WTC11 (cell line): ENCODE results near the gene NPSR1. TPM values are rescaled to one million over a fixed set of nuclear protein-coding genes. Genes with fewer than 3 reads are reported as not detected.

ENCODE experiments used
- ATAC-seq: fragments of 200-7000 bp; cut with Tn5 transposase; 2 replicates; pipeline ENCODE4 v1.10.0; 2021; ENCODE audit warnings: mild to moderate bottlenecking, moderate library complexity
- CTCF ChIA-PET: fragments of 300-600 bp; sonication (Branson Sonifier 250); formaldehyde crosslinking; loops from one replicate; lab custom pipeline; 2021; ENCODE audit warnings: antibody characterized with exemption; lab: Charles Lee
- POLR2A ChIA-PET: fragments of 350-600 bp; sonication (Branson Sonifier 250); formaldehyde crosslinking; loops from one replicate; lab custom pipeline; 2021; ENCODE audit warnings: antibody characterized with exemption; lab: Charles Lee
- DNase-seq: peaks from one replicate; pipeline ENCODE4 v3.0.0; 2021; ENCODE audit warnings: low spot score
- H3K27ac Mint-ChIP-seq: 2 replicates; pipeline ENCODE4 v1.8.0; 2021; ENCODE audit warnings: mixed read lengths
- H3K27me3 Mint-ChIP-seq: 2 replicates; pipeline ENCODE4 v1.8.0; 2021; ENCODE audit warnings: low read depth, mild to moderate bottlenecking, moderate library complexity, mixed read lengths
- H3K36me3 Mint-ChIP-seq: 2 replicates; pipeline ENCODE4 v1.8.0; 2021; ENCODE audit warnings: mixed read lengths
- H3K4me1 Mint-ChIP-seq: 2 replicates; pipeline ENCODE4 v1.8.0; 2022; ENCODE audit warnings: mixed read lengths
- H3K4me3 Mint-ChIP-seq: 2 replicates; pipeline ENCODE4 v1.8.0; 2021; ENCODE audit warnings: mild to moderate bottlenecking, moderate library complexity, mixed read lengths
- H3K9me3 Mint-ChIP-seq: 2 replicates; pipeline ENCODE4 v1.8.0; 2021; ENCODE audit warnings: mixed read lengths
- CREB1 ChIP-seq: sonication (generic); formaldehyde crosslinking; IDR thresholded peaks from 2 replicates; pipeline ENCODE4 v1.8.0; 2023; ENCODE audit warnings: mild to moderate bottlenecking, missing genetic modification reagents
- FOXJ3 ChIP-seq: sonication (generic); formaldehyde crosslinking; IDR thresholded peaks from 2 replicates; pipeline ENCODE4 v1.9.0; 2021; ENCODE audit warnings: missing genetic modification reagents, mild to moderate bottlenecking, borderline replicate concordance
- FOXK1 ChIP-seq: sonication (generic); formaldehyde crosslinking; IDR thresholded peaks from 2 replicates; pipeline ENCODE4 v1.8.0; 2022; ENCODE audit warnings: mild to moderate bottlenecking, moderate library complexity, missing genetic modification reagents
- GRHL2 ChIP-seq: fragments of 250-450 bp; sonication (Bioruptor Pico); IDR thresholded peaks from 2 replicates; pipeline ENCODE4 v1.8.0; 2022; ENCODE audit warnings: mild to moderate bottlenecking, moderate library complexity; ENCODE audit not compliant: insufficient replicate concordance, severe bottlenecking
- HMGA2 ChIP-seq: fragments of 250-450 bp; sonication (Bioruptor Pico); IDR thresholded peaks from 2 replicates; pipeline ENCODE4 v1.4.0; 2021; ENCODE audit warnings: mild to moderate bottlenecking, moderate library complexity
- IRF2 ChIP-seq: sonication (generic); formaldehyde crosslinking; IDR thresholded peaks from 2 replicates; pipeline ENCODE4 v1.8.0; 2022; ENCODE audit warnings: low read depth, missing genetic modification reagents, borderline replicate concordance
- JAZF1 ChIP-seq: fragments of 250-450 bp; sonication (Bioruptor Pico); IDR thresholded peaks from 2 replicates; pipeline ENCODE4 v1.9.0; 2021; ENCODE audit warnings: moderate library complexity, mild to moderate bottlenecking, inconsistent platforms
- NFE2L1 ChIP-seq: sonication (generic); formaldehyde crosslinking; IDR thresholded peaks from 2 replicates; pipeline ENCODE4 v1.8.1; 2023; ENCODE audit warnings: missing genetic modification reagents
- NFYB ChIP-seq: sonication (generic); formaldehyde crosslinking; conservative IDR thresholded peaks from 2 replicates; pipeline ENCODE4 v1.8.0; 2022; ENCODE audit warnings: low read depth, missing genetic modification reagents
- NR1H2 ChIP-seq: sonication (generic); formaldehyde crosslinking; IDR thresholded peaks from 2 replicates; pipeline ENCODE4 v1.9.0; 2021; ENCODE audit warnings: mild to moderate bottlenecking, moderate library complexity, missing genetic modification reagents
- OVOL2 ChIP-seq: fragments of 250-450 bp; sonication (Bioruptor Pico); IDR thresholded peaks from 2 replicates; pipeline ENCODE4 v1.9.0; 2021; ENCODE audit warnings: mild to moderate bottlenecking, borderline replicate concordance
- SMAD3 ChIP-seq: sonication (generic); formaldehyde crosslinking; IDR thresholded peaks from 2 replicates; pipeline ENCODE4 v1.8.0; 2022; ENCODE audit warnings: missing genetic modification reagents, mild to moderate bottlenecking, borderline replicate concordance
- ZNF416 ChIP-seq: fragments of 250-450 bp; sonication (Bioruptor Pico); IDR thresholded peaks from 2 replicates; pipeline ENCODE4 v1.9.0; 2021; ENCODE audit warnings: mild to moderate bottlenecking, inconsistent platforms
- total RNA-seq: library from RNA; stranded (reverse); gene quantifications from 3 replicates; pipeline ENCODE4 v1.2.3, GENCODE V29; 2021
- TF ChIP-seq, protein P1 (sequence below): sonication (generic); formaldehyde crosslinking; IDR thresholded peaks from 2 replicates; pipeline ENCODE4 v1.8.1; 2023; ENCODE audit warnings: mild to moderate bottlenecking, missing genetic modification reagents
- TF ChIP-seq, protein P2 (sequence below): fragments of 250-450 bp; sonication (Bioruptor Pico); conservative IDR thresholded peaks from 2 replicates; pipeline ENCODE4 v1.9.0; 2021; ENCODE audit warnings: mild to moderate bottlenecking
- TF ChIP-seq, protein P3 (sequence below): sonication (generic); formaldehyde crosslinking; conservative IDR thresholded peaks from 2 replicates; pipeline ENCODE4 v1.8.1; 2023; ENCODE audit warnings: mild to moderate bottlenecking, low read depth, missing genetic modification reagents, moderate library complexity
- TF ChIP-seq, protein P4 (sequence below): sonication (generic); formaldehyde crosslinking; IDR thresholded peaks from 2 replicates; pipeline ENCODE4 v1.8.0; 2022; ENCODE audit warnings: missing genetic modification reagents
- TF ChIP-seq, protein P5 (sequence below): sonication (generic); formaldehyde crosslinking; IDR thresholded peaks from 2 replicates; pipeline ENCODE4 v1.8.1; 2022; ENCODE audit warnings: low read depth, mild to moderate bottlenecking, moderate library complexity, missing genetic modification reagents, borderline replicate concordance
- TF ChIP-seq, protein P6 (sequence below): sonication (generic); formaldehyde crosslinking; IDR thresholded peaks from 2 replicates; pipeline ENCODE4 v1.8.1; 2023; ENCODE audit warnings: mild to moderate bottlenecking, missing genetic modification reagents, borderline replicate concordance

The NPSR1 gene
- total RNA-seq, 1 experiment from 2014 or later, result not detected

DNA sequence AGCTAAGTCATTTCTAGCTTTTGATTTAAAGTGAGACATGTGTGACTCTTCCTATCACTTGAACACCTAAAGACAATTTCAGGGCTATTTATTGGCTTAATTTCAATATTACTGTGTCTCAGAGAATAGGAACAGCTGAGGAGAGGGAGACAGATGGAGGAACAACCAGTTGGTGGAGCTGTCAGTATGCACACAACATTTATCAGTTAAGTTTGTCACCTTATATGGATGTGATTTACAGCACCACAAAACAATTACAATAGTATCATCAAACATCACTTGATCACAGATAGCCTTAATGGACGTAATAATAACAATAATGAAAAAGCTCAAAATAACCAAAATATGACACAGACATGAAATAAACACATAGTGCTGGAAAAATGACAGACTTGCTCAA is 129.6 kb downstream of the NPSR1 start (continued):
- TF ChIP-seq, protein P1, sequence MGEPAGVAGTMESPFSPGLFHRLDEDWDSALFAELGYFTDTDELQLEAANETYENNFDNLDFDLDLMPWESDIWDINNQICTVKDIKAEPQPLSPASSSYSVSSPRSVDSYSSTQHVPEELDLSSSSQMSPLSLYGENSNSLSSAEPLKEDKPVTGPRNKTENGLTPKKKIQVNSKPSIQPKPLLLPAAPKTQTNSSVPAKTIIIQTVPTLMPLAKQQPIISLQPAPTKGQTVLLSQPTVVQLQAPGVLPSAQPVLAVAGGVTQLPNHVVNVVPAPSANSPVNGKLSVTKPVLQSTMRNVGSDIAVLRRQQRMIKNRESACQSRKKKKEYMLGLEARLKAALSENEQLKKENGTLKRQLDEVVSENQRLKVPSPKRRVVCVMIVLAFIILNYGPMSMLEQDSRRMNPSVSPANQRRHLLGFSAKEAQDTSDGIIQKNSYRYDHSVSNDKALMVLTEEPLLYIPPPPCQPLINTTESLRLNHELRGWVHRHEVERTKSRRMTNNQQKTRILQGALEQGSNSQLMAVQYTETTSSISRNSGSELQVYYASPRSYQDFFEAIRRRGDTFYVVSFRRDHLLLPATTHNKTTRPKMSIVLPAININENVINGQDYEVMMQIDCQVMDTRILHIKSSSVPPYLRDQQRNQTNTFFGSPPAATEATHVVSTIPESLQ (CRISPR knock-in tag), result no peak
- TF ChIP-seq SMAD3 (no peak), JAZF1 (CRISPR knock-in tag) (no peak), NFE2L1 (CRISPR knock-in tag) (no peak), HMGA2 (no peak), GRHL2 (CRISPR knock-in tag) (no peak), CREB1 (CRISPR knock-in tag) (no peak)
- TF ChIP-seq, all 79 proteins: peak for 0

DNA sequence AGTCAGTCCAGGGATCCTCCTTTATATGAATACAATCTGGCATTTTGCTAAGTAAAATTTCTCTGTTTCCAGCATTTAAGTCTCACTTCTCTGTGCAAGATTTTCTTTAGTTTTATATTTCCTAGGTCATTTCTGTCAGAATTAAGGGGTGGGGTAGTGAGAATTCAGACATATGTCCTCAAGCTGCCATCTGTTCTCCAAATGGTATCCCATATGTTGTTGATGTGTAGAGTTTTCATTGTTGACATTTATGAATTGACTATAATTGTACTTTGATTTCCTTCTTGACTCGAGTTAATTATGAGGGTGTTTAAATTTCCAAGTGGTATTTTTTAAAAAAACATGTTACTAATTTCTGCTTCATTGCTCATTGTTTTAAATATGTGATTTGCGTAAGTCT is 148.8 kb downstream of the NPSR1 start:
- Mint-ChIP-seq H3K4me3 (no peak overlapping the region), H3K9me3 (peaks cover 18% of the 10 kb centered on the region), H3K27me3 (peaks cover under 1% of the 10 kb centered on the region), H3K27ac (no peak overlapping the region), H3K36me3 (no peaks in the 10 kb centered on the region), H3K4me1 (no peaks in the 10 kb centered on the region)
- no peak for DNase-seq
- CTCF ChIA-PET, result no interaction called here
- POLR2A ChIA-PET, result no interaction called here
- no peak for ATAC-seq
- TF ChIP-seq FOXJ3 (CRISPR knock-in tag) (no peak), IRF2 (no peak), NR1H2 (CRISPR knock-in tag) (no peak), FOXK1 (CRISPR knock-in tag) (no peak), ZNF416 (CRISPR knock-in tag) (no peak), OVOL2 (CRISPR knock-in tag) (no peak), NFYB (CRISPR knock-in tag) (no peak)
- TF ChIP-seq, protein P2, sequence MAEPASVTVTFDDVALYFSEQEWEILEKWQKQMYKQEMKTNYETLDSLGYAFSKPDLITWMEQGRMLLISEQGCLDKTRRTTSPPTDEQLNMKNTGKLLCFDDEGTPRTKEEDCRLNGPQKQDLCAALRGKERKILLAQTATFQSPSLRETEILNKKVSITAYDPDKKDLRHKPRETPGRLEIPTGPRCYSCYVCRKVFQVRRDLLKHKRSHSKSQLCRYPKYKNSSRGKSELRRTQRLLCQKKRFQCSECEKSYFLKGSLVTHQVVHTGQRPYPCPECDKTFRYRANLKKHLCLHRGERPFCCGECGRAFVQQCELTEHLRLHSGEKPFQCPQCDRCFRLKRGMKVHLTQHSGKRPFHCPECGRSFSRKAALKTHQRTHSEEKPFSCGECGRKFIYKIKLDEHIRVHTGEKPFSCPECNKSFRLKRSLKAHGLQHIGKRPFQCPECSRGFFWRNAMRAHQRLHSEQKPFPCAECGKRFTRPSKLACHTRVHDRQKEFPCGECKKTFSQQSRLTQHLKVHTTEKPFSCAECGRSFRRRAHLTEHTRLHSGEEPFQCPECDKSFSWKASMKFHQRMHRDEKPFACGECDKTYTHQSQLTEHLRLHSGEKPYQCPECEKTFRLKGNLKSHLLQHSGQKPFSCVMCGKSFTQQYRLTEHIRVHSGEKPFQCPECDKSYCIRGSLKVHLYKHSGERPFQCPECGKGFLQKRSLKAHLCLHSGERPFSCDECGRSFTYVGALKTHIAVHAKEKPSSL (CRISPR knock-in tag), result no peak
- TF ChIP-seq, protein P3, sequence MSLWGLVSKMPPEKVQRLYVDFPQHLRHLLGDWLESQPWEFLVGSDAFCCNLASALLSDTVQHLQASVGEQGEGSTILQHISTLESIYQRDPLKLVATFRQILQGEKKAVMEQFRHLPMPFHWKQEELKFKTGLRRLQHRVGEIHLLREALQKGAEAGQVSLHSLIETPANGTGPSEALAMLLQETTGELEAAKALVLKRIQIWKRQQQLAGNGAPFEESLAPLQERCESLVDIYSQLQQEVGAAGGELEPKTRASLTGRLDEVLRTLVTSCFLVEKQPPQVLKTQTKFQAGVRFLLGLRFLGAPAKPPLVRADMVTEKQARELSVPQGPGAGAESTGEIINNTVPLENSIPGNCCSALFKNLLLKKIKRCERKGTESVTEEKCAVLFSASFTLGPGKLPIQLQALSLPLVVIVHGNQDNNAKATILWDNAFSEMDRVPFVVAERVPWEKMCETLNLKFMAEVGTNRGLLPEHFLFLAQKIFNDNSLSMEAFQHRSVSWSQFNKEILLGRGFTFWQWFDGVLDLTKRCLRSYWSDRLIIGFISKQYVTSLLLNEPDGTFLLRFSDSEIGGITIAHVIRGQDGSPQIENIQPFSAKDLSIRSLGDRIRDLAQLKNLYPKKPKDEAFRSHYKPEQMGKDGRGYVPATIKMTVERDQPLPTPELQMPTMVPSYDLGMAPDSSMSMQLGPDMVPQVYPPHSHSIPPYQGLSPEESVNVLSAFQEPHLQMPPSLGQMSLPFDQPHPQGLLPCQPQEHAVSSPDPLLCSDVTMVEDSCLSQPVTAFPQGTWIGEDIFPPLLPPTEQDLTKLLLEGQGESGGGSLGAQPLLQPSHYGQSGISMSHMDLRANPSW (CRISPR knock-in tag), result no peak
- TF ChIP-seq, protein P4, sequence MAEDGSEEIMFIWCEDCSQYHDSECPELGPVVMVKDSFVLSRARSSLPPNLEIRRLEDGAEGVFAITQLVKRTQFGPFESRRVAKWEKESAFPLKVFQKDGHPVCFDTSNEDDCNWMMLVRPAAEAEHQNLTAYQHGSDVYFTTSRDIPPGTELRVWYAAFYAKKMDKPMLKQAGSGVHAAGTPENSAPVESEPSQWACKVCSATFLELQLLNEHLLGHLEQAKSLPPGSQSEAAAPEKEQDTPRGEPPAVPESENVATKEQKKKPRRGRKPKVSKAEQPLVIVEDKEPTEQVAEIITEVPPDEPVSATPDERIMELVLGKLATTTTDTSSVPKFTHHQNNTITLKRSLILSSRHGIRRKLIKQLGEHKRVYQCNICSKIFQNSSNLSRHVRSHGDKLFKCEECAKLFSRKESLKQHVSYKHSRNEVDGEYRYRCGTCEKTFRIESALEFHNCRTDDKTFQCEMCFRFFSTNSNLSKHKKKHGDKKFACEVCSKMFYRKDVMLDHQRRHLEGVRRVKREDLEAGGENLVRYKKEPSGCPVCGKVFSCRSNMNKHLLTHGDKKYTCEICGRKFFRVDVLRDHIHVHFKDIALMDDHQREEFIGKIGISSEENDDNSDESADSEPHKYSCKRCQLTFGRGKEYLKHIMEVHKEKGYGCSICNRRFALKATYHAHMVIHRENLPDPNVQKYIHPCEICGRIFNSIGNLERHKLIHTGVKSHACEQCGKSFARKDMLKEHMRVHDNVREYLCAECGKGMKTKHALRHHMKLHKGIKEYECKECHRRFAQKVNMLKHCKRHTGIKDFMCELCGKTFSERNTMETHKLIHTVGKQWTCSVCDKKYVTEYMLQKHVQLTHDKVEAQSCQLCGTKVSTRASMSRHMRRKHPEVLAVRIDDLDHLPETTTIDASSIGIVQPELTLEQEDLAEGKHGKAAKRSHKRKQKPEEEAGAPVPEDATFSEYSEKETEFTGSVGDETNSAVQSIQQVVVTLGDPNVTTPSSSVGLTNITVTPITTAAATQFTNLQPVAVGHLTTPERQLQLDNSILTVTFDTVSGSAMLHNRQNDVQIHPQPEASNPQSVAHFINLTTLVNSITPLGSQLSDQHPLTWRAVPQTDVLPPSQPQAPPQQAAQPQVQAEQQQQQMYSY (CRISPR knock-in tag), result no peak
- TF ChIP-seq, protein P5, sequence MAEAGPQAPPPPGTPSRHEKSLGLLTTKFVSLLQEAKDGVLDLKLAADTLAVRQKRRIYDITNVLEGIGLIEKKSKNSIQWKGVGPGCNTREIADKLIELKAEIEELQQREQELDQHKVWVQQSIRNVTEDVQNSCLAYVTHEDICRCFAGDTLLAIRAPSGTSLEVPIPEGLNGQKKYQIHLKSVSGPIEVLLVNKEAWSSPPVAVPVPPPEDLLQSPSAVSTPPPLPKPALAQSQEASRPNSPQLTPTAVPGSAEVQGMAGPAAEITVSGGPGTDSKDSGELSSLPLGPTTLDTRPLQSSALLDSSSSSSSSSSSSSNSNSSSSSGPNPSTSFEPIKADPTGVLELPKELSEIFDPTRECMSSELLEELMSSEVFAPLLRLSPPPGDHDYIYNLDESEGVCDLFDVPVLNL (CRISPR knock-in tag), result no peak
- TF ChIP-seq, protein P6, sequence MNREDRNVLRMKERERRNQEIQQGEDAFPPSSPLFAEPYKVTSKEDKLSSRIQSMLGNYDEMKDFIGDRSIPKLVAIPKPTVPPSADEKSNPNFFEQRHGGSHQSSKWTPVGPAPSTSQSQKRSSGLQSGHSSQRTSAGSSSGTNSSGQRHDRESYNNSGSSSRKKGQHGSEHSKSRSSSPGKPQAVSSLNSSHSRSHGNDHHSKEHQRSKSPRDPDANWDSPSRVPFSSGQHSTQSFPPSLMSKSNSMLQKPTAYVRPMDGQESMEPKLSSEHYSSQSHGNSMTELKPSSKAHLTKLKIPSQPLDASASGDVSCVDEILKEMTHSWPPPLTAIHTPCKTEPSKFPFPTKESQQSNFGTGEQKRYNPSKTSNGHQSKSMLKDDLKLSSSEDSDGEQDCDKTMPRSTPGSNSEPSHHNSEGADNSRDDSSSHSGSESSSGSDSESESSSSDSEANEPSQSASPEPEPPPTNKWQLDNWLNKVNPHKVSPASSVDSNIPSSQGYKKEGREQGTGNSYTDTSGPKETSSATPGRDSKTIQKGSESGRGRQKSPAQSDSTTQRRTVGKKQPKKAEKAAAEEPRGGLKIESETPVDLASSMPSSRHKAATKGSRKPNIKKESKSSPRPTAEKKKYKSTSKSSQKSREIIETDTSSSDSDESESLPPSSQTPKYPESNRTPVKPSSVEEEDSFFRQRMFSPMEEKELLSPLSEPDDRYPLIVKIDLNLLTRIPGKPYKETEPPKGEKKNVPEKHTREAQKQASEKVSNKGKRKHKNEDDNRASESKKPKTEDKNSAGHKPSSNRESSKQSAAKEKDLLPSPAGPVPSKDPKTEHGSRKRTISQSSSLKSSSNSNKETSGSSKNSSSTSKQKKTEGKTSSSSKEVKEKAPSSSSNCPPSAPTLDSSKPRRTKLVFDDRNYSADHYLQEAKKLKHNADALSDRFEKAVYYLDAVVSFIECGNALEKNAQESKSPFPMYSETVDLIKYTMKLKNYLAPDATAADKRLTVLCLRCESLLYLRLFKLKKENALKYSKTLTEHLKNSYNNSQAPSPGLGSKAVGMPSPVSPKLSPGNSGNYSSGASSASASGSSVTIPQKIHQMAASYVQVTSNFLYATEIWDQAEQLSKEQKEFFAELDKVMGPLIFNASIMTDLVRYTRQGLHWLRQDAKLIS (CRISPR knock-in tag), result no peak
